NCI-H526 (cell line): ENCODE results near the gene ZNF576.
"Not testable (repeated sequence)": the region's sequence is repeated elsewhere in the genome, so short reads cannot be mapped to it uniquely, and the experiment has no call there.

ENCODE experiments used
- DNase-seq, 2 experiments: peaks; one replicate each; lab custom pipeline; 2025; lab: John Stamatoyannopoulos, UW

ZNF576 gene

GRCh38 chr19:43599635-43600295, 3.4 kb downstream of the ZNF576 start:
- no peak for DNase-seq

GRCh38 chr19:43600326-43600725, 3.9 kb downstream of the ZNF576 start:
- not testable (repeated sequence) for DNase-seq

DNA sequence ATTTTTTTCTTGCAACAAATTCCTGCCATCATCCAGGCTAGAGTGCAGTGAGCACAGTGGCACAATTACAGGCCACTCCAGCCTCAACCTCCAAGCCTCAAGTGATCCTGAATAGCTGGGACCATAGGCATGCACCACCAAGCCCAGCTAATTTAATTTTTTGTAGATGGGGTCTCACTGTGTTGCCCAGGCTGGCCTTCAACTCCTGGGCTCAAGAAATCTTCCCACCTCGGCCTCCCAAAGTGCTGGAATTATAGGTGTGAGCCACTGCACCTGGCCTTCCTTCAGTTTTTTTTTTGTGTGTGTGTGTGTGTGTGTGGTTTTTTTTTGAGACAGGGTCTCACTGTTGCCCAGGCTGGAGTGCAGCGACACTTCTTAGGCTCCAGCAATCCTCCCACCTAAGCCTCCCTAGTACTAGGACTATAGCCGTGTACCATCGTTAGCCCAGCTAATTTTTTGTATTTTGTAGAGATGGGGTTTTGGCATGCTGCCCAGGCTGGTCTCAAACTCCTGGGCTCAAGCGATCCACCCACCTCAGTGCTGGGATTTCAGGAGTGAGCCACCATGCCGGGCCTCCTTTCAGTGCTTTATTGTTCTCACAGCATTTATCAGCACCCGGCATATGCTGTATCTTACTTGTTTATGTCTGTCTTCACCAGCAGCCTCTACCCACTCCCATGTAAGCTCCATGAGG, 9.6 kb downstream of the ZNF576 start:
- DNase-seq = peak; percentile 43 to 53

DNA sequence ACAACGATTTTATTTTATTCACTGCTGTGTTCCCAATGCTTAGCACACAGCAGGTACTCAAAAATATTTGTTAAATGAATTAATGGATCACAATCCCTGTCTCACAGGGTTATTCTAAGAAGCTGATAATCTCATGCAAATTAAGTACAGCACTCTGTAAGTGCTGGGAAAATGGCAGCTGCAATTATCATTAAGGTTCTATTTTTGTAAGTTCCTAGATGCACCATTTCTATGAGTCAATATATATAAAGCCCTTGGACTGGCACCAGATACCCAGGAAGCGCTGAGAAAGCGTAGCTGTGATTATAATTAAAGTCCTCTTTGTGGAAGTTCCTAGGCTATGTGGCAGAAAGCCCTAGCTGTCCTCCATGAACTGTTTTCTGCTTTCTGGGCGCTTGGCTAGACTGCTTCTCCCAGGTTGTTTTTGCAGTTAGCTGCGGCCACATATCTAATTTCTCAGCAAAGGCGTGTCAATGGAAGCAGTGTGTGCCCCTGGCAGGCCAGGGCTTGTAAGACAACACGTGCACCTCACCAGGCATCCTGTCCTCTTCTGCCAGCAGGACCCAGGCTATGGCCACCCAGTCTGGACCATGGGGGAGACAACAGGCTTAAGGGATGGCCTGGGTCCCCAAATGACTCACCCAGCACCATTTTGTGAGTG, 10.3 kb downstream of the ZNF576 start:
- peak; percentile 84 to 85 for DNase-seq

GRCh38 chr19:43607238-43608205, 11.1 kb downstream of the ZNF576 start:
- DNase-seq = no peak

DNA sequence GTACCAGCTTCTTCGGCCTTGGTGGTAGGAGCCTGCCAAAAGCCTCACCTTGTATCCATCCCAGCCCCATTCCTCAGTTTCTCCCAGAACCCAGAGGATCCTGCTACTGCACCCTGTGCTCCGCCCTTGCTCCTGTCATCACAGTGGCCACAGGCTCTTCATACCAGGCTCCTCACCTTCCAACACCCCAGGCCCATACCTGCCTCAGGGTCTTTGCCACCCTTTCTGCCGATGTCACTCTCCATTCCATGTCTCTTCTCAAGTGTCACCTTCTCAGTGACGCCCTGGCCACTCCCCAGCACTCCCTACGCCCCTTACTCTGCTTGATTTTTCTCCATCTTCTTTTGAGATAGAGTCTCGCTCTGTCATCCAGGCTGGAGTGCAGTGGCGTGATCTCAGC, 13.5 kb downstream of the ZNF576 start:
- no peak for DNase-seq

GRCh38 chr19:43610493-43610892, 14.1 kb downstream of the ZNF576 start:
- DNase-seq = no peak

DNA sequence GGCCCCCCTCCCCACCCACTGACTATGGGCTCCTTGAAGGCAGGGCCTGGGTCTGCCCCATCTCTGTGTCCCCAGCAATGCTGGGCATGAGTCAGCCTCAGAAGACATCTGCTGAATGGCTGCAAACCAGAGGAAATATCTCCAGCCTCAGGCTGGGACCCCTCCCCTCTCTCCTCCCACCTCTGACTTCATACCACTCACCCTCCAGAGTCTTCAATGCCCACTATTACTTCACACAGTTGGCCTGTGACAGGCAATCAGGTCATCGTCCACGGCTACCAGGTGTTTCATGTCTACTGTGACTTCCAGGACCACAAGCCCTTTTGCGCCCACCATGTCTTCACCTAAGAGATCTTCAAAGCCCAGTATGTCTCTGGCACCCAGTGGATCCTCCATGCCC, 15.4 kb downstream of the ZNF576 start, which contains the start of gene SRRM5:
SRRM5 (plus strand) TSS at position 301 of the 400 bp plus-strand sequence; CDS start at position 335, 34 bp downstream.
- DNase-seq = no peak

DNA sequence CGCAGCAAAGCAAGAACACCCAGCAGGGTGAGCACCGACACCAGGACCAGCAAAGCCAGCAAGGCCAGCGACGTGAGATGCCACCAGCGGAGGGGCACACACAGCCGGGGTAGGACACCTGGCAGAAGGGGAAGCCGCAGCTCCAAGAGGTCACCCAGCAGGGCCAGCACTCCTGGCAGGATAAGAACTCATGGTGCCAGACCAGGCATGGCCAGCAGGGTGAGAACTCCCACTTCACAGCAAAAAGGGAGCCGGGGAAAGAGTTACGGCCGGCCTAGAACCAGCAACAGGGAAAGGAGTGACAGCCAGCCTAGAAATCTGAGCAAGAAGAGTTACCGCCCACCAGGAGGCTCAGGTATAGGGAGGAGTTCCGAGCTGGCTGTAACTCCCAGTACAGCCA, 16.0 kb downstream of the ZNF576 start:
- no peak for DNase-seq

DNA sequence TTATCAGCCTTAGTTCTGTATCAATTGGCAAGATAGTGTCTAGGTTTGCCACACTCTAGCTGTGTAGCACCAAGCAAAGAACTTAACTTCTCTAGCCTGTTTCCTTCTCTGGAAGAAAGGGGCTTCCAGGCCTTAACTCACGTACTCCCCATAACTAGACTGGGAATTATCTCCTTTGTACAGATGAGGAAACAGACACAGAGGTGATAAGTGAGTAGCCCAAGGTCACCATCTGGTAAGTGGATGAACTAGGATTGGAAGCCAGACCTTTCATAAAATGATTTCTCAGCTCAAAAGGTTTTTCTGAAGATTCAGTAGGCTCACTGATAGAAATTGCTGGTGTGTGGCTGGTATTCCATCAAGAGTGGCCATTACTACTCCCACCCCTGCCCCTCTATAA, 19.9 kb downstream of the ZNF576 start:
- DNase-seq = no peak

DNA sequence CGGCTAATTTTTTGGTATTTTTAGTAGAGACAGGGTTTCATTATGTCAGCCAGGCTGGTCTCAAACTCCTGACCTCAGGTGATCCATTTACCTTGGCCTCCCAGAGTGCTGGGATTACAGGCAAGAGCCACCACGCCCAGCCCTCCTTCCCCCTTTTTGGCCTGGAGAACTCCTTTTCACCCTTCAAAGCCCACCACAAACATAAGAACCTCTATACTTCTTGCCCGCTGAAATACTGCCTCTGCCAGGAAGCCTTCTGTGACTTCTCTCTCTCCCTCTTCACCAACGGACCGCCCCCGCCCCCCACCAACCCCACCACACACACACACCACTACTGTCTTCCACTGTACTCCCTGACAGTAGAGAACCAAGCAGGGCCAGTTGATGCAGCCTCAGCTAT, 20.6 kb downstream of the ZNF576 start:
- DNase-seq = no peak

GRCh38 chr19:43618921-43619261, 22.5 kb downstream of the ZNF576 start:
- DNase-seq = peak; percentile 79 to 85

GRCh38 chr19:43619262-43620060, 23.1 kb downstream of the ZNF576 start, which contains the start of gene ZNF428:
TSS of gene ZNF428 (minus strand) at chr19:43619629. CDS start at chr19:43614304, 5,325 bp downstream.
- peak; percentile 99 to 100 for DNase-seq

DNA sequence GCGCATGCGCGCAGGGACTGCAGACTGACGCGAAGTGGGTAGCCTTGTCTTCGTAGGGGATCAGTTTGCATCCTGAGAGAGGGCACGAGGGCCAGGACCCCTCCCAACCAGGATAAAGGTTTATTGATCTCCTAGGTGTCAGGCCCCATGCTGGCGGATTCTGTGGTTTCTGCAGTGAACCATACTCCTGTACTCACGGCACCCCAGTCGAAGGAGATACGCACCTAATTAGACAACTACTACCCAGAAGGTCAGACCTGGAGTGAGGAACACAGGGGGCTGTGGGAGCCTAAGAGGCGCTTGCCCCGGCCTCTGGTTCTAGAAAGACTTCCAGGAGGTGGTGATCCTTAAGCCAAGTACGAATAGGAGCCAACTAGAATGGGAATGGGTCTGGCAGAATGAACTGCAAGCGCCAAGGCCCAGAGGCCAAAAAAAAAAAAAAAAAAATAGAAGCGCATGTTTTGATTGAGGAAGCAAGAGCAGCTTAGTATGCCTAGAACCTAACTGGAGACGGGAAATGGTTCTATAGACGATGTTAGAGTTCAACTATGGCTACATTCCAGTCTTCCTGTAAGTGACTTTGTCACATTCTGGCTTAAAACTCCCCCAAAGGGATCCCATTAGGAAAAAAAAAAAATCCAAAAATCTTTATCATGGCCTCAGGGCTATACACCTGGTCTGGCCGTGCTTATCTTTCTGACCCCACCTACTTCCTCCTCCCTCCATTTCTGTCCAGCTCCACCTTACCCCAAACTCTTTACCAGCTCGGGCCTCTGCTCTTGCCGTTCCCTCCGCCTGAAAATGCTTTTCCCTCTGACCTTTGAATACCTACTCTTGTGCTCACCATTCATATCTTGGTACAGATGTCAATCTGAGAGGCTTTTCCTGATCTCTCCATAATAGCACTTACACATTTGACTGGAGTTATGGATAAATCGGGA, 23.9 kb downstream of the ZNF576 start:
- DNase-seq = no peak

DNA sequence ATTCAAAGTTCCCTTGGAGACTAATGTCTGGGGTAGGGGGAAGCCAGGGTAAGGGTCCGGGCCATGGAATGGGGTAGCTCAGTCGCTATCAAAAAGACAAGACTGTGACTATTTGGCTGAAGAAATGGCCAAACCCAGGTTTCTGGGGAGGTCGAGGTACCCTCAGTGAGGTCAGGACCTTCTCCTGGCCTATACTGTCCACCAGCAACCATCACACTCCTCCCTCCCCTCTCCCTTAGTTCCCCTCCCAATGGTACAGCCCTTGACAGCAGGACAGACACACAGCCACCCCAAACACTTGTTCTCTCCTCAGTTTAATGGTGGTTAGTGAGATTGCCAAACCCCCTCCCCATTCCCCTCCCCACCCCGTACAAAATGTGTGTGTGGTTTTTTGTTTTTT, 25.7 kb downstream of the ZNF576 start:
- no peak for DNase-seq

DNA sequence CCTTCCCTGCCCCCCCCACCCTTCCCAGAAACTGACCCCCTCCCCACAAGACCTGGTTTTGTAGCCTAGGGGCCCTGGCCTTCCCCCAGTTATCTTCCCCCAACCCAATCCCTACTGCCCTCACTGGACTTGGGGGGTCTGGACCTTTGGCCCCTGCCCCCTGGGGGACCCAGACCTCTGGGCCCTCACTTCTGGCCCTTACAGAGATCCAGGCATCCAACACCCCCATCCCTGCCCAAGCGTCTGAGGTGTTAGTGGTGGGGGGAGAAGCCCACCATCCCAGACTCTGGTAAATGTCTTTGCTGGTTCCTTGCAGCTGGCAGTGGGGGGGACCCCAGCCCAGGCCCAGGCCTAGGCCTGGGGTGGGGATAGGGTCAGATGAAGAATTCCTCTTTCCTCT, 26.6 kb downstream of the ZNF576 start:
- DNase-seq = no peak

GRCh38 chr19:43623889-43624670, 27.7 kb downstream of the ZNF576 start:
- DNase-seq = peak in 1 of 2 experiments; percentile 20

DNA sequence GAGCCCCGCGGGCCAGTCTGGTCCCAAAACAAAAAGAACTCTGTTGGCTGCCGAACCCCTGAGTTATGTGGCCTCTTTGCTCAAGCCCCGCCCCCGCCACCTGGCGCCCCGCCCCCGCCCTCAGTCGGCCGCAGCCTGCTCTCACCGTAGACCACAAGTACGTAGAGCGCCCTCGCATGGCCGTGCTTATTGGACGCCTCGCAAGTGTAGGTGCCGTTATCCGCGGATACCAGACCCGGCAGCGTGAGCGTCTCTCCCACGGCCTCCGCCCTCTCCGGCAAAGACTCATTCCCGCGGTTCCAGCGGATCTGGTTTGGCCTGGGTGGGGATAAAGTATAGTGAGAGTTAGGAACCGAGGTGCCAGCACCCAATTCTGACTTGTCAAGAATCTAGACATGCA, 28.5 kb downstream of the ZNF576 start:
- no peak for DNase-seq
